Measurements from ENCODE around the gene LITAFD.

DNA sequence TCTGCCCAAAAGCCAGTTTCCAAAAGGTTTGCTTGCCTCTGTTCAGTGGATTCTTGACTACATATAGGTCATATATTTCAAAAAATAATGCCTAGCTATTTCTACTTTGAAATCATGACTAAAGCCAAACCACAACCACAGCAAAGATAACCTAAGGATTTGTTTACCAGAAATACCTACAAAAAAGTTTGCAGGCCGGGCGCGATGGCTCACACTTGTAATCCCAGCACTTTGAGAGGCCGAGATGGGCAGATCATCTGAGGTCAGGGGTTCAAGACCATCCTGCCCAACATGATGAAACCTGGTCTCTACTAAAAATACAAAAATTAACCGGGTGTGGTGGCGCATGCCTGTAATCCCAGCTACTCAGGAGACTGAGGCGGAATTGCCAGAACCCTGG lies 28.5 kb upstream of the LITAFD start:
- TF ChIP-seq POLR2AphosphoS5 (IDR thresholded peaks at IDR 0.05; ENCODE audit: low read depth, low read length), result no peak; the same call in 1 of the 2 replicates
- TF ChIP-seq POLR2A (IDR thresholded peaks at IDR 0.05; ENCODE audit: low read depth, low read length), result no peak
